Skeletal muscle tissue (tissue), 4 donors: ENCODE data around the gene BBX. TPM values are rescaled to one million over a fixed set of nuclear protein-coding genes. Genes with fewer than 3 reads are reported as not detected.
"Not testable (repeated sequence)": the region's sequence is repeated elsewhere in the genome, so short reads cannot be mapped to it uniquely, and the experiment has no call there.

Experiments used
- H3K27ac ChIP-seq: one replicate; pipeline ENCODE4 v1.7.0; 2013; ENCODE audit warnings: mild to moderate bottlenecking, low read depth, low read length, inconsistent platforms
- H3K27me3 ChIP-seq, 3 donors: one replicate each; pipeline ENCODE4 v1.7.0; 2013; ENCODE audit warnings: low read length in 3 of 3; ENCODE audit not compliant: control insufficient read depth in 3 of 3, insufficient read depth in 3 of 3
- H3K36me3 ChIP-seq, 3 donors: one replicate each; pipeline ENCODE4 v1.7.0; 2013; ENCODE audit warnings: low read length in 3 of 3; ENCODE audit not compliant: control insufficient read depth in 3 of 3, insufficient read depth in 3 of 3
- H3K4me1 ChIP-seq, 3 donors: one replicate each; pipeline ENCODE4 v1.7.0; 2013; ENCODE audit warnings: low read length in 3 of 3, mild to moderate bottlenecking in 3 of 3; ENCODE audit not compliant: control insufficient read depth in 3 of 3, insufficient read depth in 3 of 3
- H3K4me3 ChIP-seq, 3 donors: one replicate each; pipeline ENCODE4 v1.7.0; 2013; ENCODE audit warnings: low read length in 3 of 3
- H3K9ac ChIP-seq, 3 donors: one replicate each; pipeline ENCODE4 v1.7.0; 2013; ENCODE audit warnings: low read length in 3 of 3, mild to moderate bottlenecking in 3 of 3, moderate library complexity in 2 of 3, low read depth in 1 of 3
- H3K9me3 ChIP-seq, 3 donors: one replicate each; pipeline ENCODE4 v1.7.0; 2013; ENCODE audit warnings: low read length in 3 of 3; ENCODE audit not compliant: control insufficient read depth in 3 of 3
- total RNA-seq: library from RNA; depleted of rRNA; stranded (reverse); fragments of >200 nt; gene quantifications from one replicate; pipeline ENCODE4 v1.2.3, GENCODE V29; 2014
- donor health status: Osteomylitis.

The BBX gene
- total RNA-seq, 1 donor from 2014 or later = 32.9 TPM

- Histone ChIP-seq H3K27ac (no peak overlapping the region), H3K9ac (no peak overlapping the region), H3K27me3 (no peaks in the 10 kb centered on the region), H3K36me3 (no peaks in the 10 kb centered on the region), H3K4me1 (peaks cover 0 to 6% (median 6%) of the 10 kb centered on the region in 3 donors), H3K4me3 (no peak overlapping the region), H3K9me3 (no peaks in the 10 kb centered on the region)
These were observed 161.7 kb downstream of the BBX start for GRCh38 chr3:107684431-107684925.

GRCh38 chr3:107685383-107685782 lies 162.6 kb downstream of the BBX start:
- Histone ChIP-seq H3K27me3 (no peaks in the 10 kb centered on the region), H3K4me3 (no peak overlapping the region), H3K9ac (no peak overlapping the region), H3K4me1 (no peaks in the 10 kb centered on the region), H3K36me3 (no peaks in the 10 kb centered on the region), H3K27ac (no peak overlapping the region), H3K9me3 (no peaks in the 10 kb centered on the region)

DNA sequence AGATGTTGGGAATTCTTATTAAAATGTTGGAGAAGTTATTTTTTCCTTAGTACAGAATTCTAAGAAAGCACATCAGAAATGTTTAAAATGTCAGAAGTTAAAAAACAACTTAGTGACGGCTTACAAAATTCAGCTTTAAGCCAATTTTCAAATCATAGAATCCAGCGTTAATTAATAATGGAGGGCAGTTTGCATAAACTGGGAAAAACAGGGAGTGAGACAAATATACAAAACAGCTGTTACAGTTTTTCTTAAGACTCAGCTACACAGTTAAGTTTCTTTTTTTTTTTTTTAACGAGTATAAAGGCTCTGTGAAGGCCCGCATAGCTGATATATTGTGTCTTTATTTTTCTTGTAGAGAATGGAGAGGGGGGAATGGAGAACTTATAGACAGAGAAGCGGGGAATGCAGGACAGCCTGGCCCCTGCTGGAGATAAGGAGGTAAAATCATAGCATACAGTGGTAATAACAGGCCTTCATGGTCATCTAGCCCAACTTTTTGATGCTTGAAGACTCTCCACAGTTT lies 164.4 kb downstream of the BBX start:
- Histone ChIP-seq H3K27me3 (no peaks in the 10 kb centered on the region), H3K9me3 (no peaks in the 10 kb centered on the region), H3K9ac (no peak overlapping the region), H3K27ac (no peak overlapping the region), H3K4me3 (no peak overlapping the region), H3K4me1 (no peaks in the 10 kb centered on the region), H3K36me3 (no peaks in the 10 kb centered on the region)

GRCh38 chr3:107689355-107689754 lies 166.6 kb downstream of the BBX start:
- Histone ChIP-seq H3K4me1 (no peaks in the 10 kb centered on the region), H3K27me3 (no peaks in the 10 kb centered on the region), H3K9me3 (no peaks in the 10 kb centered on the region), H3K36me3 (no peaks in the 10 kb centered on the region), H3K9ac (no peak overlapping the region), H3K27ac (no peak overlapping the region), H3K4me3 (no peak overlapping the region)

GRCh38 chr3:107690522-107691138 lies 167.9 kb downstream of the BBX start:
- H3K9me3 ChIP-seq = no peaks in the 10 kb centered on the region
- no peaks in the 10 kb centered on the region for H3K36me3 ChIP-seq
- H3K9ac ChIP-seq = no peak overlapping the region
- no peak overlapping the region for H3K27ac ChIP-seq
- no peak overlapping the region for H3K4me3 ChIP-seq
- H3K27me3 ChIP-seq = no peaks in the 10 kb centered on the region
- no peaks in the 10 kb centered on the region for H3K4me1 ChIP-seq

- H3K36me3 ChIP-seq = not testable (repeated sequence)
These were observed 169.2 kb downstream of the BBX start for GRCh38 chr3:107691984-107692383.

GRCh38 chr3:107697348-107697747 lies 174.6 kb downstream of the BBX start:
- not testable (repeated sequence) for H3K4me1 ChIP-seq, H3K27me3 ChIP-seq, H3K9me3 ChIP-seq, H3K36me3 ChIP-seq, H3K4me3 ChIP-seq, H3K9ac ChIP-seq, H3K27ac ChIP-seq

More at GRCh38 chr3:107691984-107692383, 169.2 kb downstream of the BBX start:
- H3K27ac ChIP-seq, H3K4me1 ChIP-seq, H3K9me3 ChIP-seq, H3K9ac ChIP-seq, H3K27me3 ChIP-seq, H3K4me3 ChIP-seq: not testable (repeated sequence)

DNA sequence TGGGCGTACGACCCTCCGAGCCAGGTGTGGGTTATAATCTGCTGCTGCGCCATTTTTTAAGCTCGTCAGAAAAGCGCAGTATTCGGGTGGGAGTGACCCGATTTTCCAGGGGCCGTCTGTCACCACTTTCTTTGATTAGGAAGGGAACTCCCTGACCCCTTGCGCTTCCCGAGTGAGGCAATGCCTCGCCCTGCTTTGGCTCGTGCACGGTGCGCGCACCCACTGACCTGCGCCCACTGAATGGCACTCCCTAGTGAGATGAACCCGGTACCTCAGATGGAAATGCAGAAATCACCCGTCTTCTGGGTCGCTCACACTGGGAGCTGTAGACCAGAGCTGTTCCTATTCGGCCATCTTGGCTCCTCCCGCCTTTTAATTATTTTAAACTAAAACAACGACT lies 175.1 kb downstream of the BBX start:
- not testable (repeated sequence) for H3K27me3 ChIP-seq, H3K4me3 ChIP-seq, H3K9ac ChIP-seq, H3K27ac ChIP-seq, H3K4me1 ChIP-seq, H3K36me3 ChIP-seq, H3K9me3 ChIP-seq

DNA sequence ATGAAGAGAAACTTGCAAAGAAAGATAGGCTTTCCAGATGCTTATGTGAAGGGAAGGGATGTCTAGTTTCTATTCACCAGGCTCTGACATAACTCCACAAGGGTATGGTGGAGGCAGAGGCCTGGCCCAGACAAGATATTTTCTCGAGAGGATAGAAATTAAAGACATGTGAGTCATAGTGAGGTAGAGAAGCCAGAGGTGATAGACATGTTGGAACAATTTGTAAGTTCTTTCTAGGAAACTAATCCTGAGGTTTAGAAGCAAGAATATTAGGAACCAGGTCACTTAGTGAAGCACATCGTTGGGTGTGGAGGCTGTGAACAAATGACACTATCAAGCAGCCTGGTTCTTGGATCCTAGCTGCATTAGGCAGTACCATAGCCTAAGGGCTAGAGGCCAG lies 176.9 kb downstream of the BBX start:
- H3K27me3 ChIP-seq = no peaks in the 10 kb centered on the region
- H3K36me3 ChIP-seq = no peaks in the 10 kb centered on the region
- no peak overlapping the region for H3K27ac ChIP-seq
- no peaks in the 10 kb centered on the region for H3K9me3 ChIP-seq
- no peak overlapping the region for H3K9ac ChIP-seq
- no peak overlapping the region for H3K4me3 ChIP-seq
- H3K4me1 ChIP-seq = no peaks in the 10 kb centered on the region

- H3K4me3 ChIP-seq = no peak overlapping the region
- H3K4me1 ChIP-seq = no peaks in the 10 kb centered on the region
- H3K9ac ChIP-seq = no peak overlapping the region
- H3K9me3 ChIP-seq = no peaks in the 10 kb centered on the region
- no peaks in the 10 kb centered on the region for H3K27me3 ChIP-seq
- no peaks in the 10 kb centered on the region for H3K36me3 ChIP-seq
- H3K27ac ChIP-seq = no peak overlapping the region
These were observed 178.5 kb downstream of the BBX start for GRCh38 chr3:107701299-107701698.
